Memory B cell (primary cell): Measurements from ENCODE around the gene RAPGEF1.
A peak's percentile ranks its signal among the peaks of the same experiment; 100 is the strongest.

Experiments
- ATAC-seq: fragments of 150-1000 bp; cut with Tn5 transposase; 2 replicates; pipeline ENCODE4 v1.10.0; 2021; ENCODE audit warnings: low read depth, mild to moderate bottlenecking, moderate library complexity
- DNase-seq, 2 donors: peaks; one replicate each; pipeline ENCODE4 v3.0.0; 2022; ENCODE audit warnings: low spot score in 2 of 2
- H3K27ac Mint-ChIP-seq: one replicate; pipeline ENCODE4 v1.8.0; 2022; ENCODE audit warnings: mild to moderate bottlenecking, moderate library complexity, mixed read lengths
- H3K27me3 Mint-ChIP-seq: one replicate; pipeline ENCODE4 v1.8.0; 2022; ENCODE audit warnings: mixed read lengths
- H3K36me3 Mint-ChIP-seq: one replicate; pipeline ENCODE4 v1.8.0; 2022; ENCODE audit warnings: mild to moderate bottlenecking, mixed read lengths
- H3K4me1 Mint-ChIP-seq: one replicate; pipeline ENCODE4 v1.8.0; 2022; ENCODE audit warnings: mixed read lengths
- H3K4me3 Mint-ChIP-seq: one replicate; pipeline ENCODE4 v1.8.0; 2022; ENCODE audit warnings: mild to moderate bottlenecking, moderate library complexity, mixed read lengths
- H3K9me3 Mint-ChIP-seq: one replicate; pipeline ENCODE4 v1.8.0; 2022; ENCODE audit warnings: mixed read lengths

RAPGEF1 gene

DNA sequence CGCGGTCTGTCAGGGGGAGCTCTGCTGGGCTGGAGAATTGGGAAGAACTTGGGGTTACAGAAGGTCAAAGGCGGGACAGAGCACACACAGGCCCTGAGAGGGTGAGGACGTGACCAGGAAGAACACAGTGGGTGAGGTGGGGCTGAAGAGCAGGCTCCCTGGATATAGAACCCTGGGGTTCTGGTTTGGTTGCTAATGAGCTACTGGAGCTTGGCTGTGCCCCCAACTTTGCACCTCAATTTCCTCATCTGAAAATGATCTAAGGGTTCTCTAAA is 110.7 kb downstream of the RAPGEF1 start:
- peak overlapping the region; percentile 98 for H3K27ac Mint-ChIP-seq
- no peak for DNase-seq
- H3K36me3 Mint-ChIP-seq = peaks cover 19% of the 10 kb centered on the region
- no peaks in the 10 kb centered on the region for H3K9me3 Mint-ChIP-seq
- no peaks in the 10 kb centered on the region for H3K27me3 Mint-ChIP-seq
- peak overlapping the region; percentile 32 for H3K4me3 Mint-ChIP-seq
- peaks cover 40% of the 10 kb centered on the region for H3K4me1 Mint-ChIP-seq
- no peak for ATAC-seq

DNA sequence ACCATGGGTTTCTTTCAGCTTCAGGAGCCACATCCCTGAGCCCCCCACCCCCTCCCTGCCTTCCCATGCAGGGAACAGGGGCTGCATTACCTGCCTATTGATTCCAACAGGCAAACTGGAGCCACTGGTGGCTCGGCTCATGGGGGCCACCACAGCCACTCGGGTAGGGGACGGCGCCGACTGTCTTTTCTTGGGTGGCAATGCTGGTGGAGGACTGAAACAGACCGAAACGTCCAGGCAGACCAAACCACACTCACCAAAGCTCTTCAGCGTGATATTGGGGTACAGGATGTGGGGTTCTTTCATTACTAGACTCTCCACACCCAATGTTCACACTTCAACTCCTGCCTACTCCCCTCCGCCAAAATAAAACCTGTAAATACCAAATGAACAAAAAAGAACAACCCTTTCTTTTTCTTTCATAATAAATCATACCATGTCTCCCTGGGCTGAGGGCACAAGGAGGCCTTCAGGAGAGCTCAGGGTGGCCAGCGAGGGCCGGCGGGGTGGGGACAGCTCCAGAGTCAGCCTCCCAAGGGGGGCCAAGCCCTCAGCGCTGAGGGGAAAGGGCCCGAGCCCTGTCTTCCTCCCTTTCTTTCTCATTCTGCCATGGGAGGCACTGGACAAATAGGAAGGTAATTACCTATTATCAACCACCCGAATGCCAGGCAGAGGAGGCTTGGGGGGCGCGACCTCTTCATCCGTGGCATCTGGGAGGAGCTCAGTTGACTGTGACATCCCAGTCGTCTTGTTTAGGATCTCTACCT is 111.2 kb downstream of the RAPGEF1 start:
- Mint-ChIP-seq H3K9me3 (no peaks in the 10 kb centered on the region), H3K4me1 (peaks cover 40% of the 10 kb centered on the region), H3K36me3 (peaks cover 24% of the 10 kb centered on the region), H3K27ac (peak overlapping the region; percentile 98), H3K27me3 (no peaks in the 10 kb centered on the region), H3K4me3 (peak overlapping the region; percentile 32)
- ATAC-seq (no peak), DNase-seq (no peak)

DNA sequence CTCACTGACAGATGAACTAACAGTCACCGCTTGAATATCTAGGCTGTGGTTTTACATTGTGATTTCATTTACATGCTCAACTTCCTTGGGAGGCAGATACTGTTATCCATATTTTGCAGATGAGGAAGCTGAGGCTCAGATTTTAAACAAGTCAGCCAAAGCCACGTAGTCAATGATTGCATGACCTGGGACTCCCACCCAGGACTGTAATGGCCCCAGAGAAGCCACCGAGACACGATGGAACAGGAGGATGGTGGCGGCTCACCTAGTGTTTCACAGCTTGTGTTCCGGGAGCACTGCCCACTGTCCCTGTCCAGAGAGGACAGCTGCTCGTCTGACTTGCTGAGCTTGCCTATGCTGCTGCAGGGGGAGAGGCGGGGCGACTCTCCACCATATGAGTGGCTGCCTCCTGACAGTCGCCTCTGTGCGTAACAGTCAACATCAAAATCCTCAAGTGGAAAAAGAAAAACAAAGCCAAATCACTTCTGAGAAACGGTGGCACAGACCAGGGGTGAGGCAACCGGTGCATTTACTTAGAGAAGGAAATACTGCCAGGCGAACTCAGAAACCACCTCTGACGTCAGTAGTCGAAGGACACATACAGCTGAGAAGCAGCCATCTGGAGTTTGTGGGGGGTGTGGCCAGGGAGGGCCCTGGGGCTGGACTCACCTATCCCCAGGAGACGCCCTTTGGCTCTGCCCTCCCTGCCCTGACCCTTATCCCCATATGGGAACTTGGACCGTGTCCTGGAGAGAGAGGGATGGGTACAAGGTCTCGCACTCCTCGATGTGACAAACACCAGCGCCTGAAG is 112.0 kb downstream of the RAPGEF1 start:
- peak; percentile 68 to 81 for DNase-seq
- H3K36me3 Mint-ChIP-seq = peaks cover 28% of the 10 kb centered on the region
- H3K4me3 Mint-ChIP-seq = peak overlapping the region; percentile 4

DNA sequence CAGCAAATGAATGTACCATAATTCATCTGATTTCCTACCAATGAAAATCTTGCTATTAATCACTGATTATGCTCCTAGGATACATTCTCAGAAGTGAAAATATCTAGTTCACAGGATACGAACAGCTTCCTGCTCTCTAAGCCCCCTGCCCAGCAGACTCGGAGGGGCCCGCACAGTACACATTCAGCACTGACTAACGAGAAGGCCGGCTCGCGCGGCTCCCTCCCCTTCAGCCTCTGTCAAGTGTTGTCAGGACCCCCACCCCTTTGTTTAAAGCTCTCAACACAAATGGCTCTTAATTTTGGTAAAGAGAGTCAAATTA is 112.6 kb downstream of the RAPGEF1 start:
- H3K9me3 Mint-ChIP-seq = no peaks in the 10 kb centered on the region
- peak overlapping the region; percentile 98 for H3K27ac Mint-ChIP-seq
- H3K4me1 Mint-ChIP-seq = peaks cover 36% of the 10 kb centered on the region
- peaks cover 26% of the 10 kb centered on the region for H3K36me3 Mint-ChIP-seq
- no peak overlapping the region for H3K4me3 Mint-ChIP-seq
- H3K27me3 Mint-ChIP-seq = no peaks in the 10 kb centered on the region
- ATAC-seq (no peak), DNase-seq (no peak)

More for the DNA sequence above, 112.0 kb downstream of the RAPGEF1 start:
- Mint-ChIP-seq H3K9me3 (no peaks in the 10 kb centered on the region), H3K27ac (peak overlapping the region; percentile 98), H3K27me3 (no peaks in the 10 kb centered on the region), H3K4me1 (peaks cover 37% of the 10 kb centered on the region)
- peak; percentile 76 for ATAC-seq

DNA sequence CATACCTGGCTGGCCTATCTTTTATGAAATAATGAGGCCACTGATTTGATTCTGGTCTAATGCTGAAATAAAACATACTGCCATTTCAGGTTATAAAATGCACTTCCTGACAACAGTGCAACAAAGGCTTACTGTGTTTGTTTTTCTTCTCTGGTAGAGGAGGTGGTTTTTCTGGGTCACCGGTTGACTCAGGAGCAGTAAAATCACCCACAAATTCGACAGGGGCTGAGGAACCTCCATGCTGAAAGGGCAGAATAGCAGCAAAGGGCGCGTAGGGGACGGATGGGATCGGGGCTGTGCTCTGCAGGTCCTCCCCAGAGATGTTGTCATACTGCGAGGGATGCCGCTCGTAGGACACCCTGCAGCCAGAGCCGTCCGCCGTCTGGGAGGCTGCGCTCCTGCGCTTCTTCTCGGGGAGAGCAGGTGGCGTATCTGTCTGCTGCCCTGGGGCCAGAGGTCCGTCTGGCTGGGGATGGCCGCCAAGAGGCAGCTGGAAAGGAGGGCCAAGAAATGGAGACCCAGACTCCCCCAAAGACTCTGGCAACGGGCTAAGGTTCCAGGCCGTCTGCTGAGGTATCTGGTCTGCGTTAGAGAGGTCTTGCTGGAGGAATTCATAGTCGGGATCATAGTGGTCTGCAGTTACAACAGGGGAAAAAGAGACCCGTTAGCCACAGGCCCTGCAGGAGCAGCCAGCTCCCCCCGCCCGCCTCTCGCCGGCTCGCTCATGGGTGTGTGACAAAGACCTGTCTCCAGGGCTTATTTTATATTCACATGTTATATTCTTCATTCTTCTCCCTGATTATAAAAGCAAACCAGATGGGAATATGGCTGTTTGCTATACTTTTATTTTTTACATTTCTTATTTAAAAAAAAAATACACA is 113.8 kb downstream of the RAPGEF1 start:
- peaks cover 43% of the 10 kb centered on the region for H3K4me1 Mint-ChIP-seq
- no peak for ATAC-seq
- peaks cover 33% of the 10 kb centered on the region for H3K36me3 Mint-ChIP-seq
- H3K9me3 Mint-ChIP-seq = no peaks in the 10 kb centered on the region
- no peaks in the 10 kb centered on the region for H3K27me3 Mint-ChIP-seq
- H3K27ac Mint-ChIP-seq = peak overlapping the region; percentile 79
- DNase-seq = no peak
- H3K4me3 Mint-ChIP-seq = no peak overlapping the region

DNA sequence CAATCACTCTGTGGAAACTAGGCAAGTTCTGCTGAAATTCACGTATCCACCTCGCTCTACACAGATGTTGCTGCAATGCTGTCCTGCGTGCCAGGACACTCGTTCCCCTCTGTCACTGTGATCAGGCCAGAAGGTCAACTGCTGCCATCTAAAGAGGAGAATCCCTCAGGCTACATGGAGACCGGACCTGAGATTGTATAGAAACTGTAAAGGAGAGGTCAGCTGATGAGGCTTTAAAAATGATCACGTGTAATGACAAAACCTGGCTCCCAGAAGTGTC is 114.4 kb downstream of the RAPGEF1 start:
- Mint-ChIP-seq H3K36me3 (peaks cover 33% of the 10 kb centered on the region), H3K27ac (peak overlapping the region; percentile 79), H3K4me1 (peaks cover 37% of the 10 kb centered on the region), H3K9me3 (no peaks in the 10 kb centered on the region), H3K4me3 (no peak overlapping the region), H3K27me3 (no peaks in the 10 kb centered on the region)
- ATAC-seq (no peak), DNase-seq (no peak)

DNA sequence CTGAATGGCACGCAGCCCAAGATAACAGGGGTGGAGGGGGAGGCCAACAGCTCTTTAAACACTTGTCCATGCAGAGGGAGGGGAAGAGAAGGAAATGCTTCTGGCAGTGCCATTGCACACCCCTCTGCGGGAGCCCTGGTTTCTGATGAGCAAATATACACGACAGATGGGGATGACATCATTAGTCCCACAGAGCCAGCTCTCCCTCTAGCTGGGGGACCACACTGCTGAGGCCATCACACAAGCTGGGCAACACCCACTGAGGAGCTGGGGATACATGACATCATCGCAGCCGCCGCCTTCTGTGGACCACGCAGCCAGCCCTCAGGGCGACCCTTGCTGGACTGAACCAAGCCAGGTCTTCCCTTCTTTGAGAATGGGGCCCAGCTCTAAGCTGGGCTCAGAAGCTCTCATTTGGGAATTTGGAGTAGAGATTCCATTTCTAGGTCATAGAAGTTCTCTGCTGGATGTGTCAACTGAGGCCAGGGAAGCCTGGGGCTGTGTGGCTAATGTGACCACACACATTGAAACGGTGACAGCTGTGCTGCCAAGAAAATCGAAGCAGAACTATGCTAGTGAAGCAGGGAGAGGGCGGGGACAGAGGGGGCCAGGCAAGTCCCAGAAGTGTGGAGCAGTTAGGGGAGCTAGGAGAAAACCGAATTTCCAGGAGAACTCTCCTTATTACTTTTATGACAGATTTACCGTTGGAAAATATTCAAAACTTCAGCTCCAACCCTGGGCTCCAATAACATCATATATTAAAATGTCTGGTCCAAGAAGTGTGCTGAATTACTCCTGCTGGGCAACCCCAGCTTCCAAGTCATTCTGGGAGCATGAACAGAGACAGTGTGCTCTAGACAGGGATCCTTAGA is 115.0 kb downstream of the RAPGEF1 start:
- ATAC-seq (no peak), DNase-seq (no peak)
- no peak overlapping the region for H3K4me3 Mint-ChIP-seq
- H3K27me3 Mint-ChIP-seq = no peaks in the 10 kb centered on the region
- no peaks in the 10 kb centered on the region for H3K9me3 Mint-ChIP-seq
- peaks cover 32% of the 10 kb centered on the region for H3K4me1 Mint-ChIP-seq
- peak overlapping the region; percentile 78 for H3K27ac Mint-ChIP-seq
- peaks cover 31% of the 10 kb centered on the region for H3K36me3 Mint-ChIP-seq

DNA sequence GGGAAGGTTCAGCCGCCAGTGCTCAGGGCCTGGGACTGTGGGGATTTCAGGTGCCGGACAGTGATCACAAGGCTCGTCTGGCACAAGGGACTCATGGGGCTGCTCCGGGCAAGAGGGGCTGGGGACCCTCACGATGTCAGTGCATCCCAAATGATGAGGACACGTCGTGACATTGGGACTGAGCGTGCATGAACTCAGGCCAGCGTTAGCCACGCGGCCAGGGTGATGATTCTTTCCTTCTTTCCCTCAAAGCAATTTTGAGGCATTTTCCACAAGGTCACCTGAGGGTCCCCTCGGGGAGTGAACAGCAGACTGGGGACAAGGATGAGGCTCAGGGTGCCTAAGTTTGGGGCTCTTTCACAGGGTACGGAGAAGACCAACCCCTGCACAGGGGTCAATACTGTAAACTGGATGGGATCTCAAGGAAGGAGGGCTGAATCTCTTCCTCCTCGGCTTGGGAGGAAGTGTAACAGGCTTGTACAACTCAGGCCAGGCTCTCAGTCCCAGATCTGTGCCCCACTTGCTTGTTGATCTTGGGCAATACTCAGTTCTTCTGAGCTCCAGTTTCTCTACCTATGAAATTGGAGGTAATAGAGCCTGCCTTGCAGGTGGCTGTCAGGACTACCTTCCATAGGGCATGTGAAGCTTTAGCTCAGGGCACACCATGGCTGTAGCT is 116.1 kb downstream of the RAPGEF1 start:
- Mint-ChIP-seq H3K36me3 (peaks cover 33% of the 10 kb centered on the region), H3K9me3 (no peaks in the 10 kb centered on the region), H3K27me3 (no peaks in the 10 kb centered on the region), H3K4me3 (no peak overlapping the region), H3K27ac (peak overlapping the region; percentile 78), H3K4me1 (peaks cover 28% of the 10 kb centered on the region)
- ATAC-seq (no peak), DNase-seq (no peak)

DNA sequence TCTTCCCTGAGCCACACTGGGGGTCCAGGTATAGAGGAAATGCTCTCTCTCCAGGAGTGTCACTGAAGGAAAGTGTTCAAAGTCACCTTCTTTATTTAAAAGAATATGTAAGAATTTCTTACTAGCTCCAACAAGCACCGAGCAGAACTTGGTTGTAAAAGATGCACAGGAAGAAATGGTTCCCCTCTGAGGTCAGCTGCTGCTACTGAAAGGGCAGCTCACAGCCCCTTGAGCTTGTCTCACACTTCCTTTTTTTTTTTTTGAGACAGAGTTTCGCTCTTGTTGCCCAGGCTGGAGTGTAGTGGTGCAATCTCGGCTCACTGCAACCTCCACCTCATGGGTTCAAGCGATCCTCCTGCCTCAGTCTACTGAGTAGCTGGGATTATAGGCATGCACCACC is 117.4 kb downstream of the RAPGEF1 start:
- H3K36me3 Mint-ChIP-seq = peaks cover 39% of the 10 kb centered on the region
- peak overlapping the region; percentile 97 for H3K27ac Mint-ChIP-seq
- no peaks in the 10 kb centered on the region for H3K27me3 Mint-ChIP-seq
- H3K4me3 Mint-ChIP-seq = no peak overlapping the region
- H3K9me3 Mint-ChIP-seq = no peaks in the 10 kb centered on the region
- ATAC-seq (peak; percentile 17), DNase-seq (no peak)
- H3K4me1 Mint-ChIP-seq = peaks cover 18% of the 10 kb centered on the region

DNA sequence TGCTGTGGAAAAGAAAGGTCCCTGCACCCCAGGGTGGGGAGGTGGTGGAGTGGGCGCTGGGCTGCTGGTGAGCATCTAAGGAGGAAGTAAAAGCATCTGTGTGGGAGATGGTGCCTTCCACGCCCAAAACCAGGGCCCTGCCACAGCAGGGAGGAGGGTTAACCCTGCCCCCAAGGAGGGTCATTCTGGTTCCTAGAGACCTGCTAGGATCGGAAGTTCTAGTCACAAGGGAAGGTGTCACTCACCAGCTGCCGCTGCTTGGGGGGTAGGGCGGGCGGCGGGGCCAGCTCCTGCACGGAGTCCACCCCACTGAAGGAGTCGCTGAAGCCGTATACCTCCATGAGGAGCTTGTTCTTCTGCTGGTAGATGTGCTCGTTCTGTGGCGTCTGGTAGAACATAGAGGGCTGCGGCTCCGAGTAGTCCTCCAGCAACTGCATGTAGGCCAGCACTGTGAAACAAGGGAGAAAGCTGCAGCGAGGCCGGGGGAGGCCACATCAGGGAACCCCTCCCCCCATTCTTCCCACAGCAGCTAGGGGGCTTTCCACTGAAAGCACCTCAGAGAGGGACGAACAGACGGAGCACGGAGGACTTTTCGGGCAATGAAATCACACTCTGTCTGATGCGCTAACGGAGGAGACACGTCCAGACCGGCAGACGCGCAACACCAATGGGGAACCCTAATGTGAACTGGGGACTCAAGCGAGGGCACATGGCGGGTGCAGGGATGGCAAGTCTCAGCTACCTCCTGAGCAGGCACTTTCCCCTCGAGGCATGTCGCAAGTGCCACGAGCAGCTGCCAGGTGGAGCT is 118.1 kb downstream of the RAPGEF1 start:
- peak overlapping the region; percentile 97 for H3K27ac Mint-ChIP-seq
- H3K36me3 Mint-ChIP-seq = peaks cover 42% of the 10 kb centered on the region
- no peaks in the 10 kb centered on the region for H3K27me3 Mint-ChIP-seq
- DNase-seq (peak; percentile 57 to 62), ATAC-seq (peak; percentile 81)
- H3K4me1 Mint-ChIP-seq = peaks cover 15% of the 10 kb centered on the region
- H3K9me3 Mint-ChIP-seq = no peaks in the 10 kb centered on the region
- H3K4me3 Mint-ChIP-seq = peak overlapping the region; percentile 64

DNA sequence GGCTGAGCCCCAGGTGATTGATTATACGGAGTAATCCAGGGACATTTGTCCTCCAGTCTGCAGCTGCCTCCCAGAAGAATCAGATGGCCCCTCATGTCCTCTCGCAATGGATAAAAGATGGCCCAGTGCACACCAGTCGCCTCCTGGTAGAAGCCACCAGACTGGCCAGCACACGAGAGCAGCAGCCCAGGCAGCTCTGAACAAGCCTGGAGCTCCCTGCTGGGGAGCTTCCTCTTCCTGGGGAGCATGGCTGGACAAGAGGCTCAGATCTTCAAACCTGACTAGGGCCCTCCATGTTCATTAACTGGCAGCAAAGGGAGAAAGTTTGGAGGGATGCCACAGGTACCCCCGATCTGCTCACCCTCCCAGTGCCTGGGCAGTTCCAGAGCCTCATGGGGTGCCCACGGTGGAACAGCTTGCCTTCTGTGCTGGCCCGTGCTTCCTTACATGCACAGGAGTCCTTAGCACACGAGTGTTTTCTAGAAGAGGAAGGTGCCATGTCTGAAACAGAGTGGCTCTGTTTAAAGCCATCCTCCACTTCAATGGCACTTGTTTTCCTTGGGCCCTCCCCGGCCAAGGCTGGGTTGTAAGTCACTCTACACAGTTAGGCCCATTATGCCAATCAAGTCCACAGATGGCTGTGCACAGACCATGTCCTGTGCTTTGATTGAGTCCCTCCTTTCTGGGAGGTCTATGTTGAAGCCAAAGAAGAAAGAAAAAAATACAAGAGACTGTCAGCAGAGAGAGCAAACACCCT is 118.9 kb downstream of the RAPGEF1 start:
- H3K27ac Mint-ChIP-seq = peak overlapping the region; percentile 97
- no peak for ATAC-seq

DNA sequence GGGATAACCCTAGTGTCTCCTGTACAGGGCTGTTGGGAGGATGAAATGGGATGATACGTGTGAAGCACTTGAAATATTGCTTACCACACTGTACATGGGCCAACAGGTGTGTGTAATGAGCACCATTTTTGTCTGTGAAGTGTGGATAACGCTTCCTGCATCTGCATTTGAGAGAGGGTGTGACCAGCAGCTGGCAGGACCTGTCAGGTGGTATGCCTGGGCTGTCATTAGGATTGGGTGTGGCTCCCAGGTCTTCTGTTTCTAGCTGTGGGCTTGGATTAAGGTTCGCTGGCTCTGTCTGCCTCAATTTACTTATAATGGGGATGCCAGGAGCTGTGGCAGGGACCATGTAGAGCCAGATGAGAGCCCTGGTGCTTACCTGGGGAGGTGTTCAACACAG is 120.2 kb downstream of the RAPGEF1 start:
- H3K27ac Mint-ChIP-seq = peak overlapping the region; percentile 87
- H3K36me3 Mint-ChIP-seq = peaks cover 49% of the 10 kb centered on the region

More for the DNA sequence above, 118.9 kb downstream of the RAPGEF1 start:
- H3K4me1 Mint-ChIP-seq = peaks cover 17% of the 10 kb centered on the region
- no peaks in the 10 kb centered on the region for H3K9me3 Mint-ChIP-seq
- no peak for DNase-seq
- peak overlapping the region; percentile 64 for H3K4me3 Mint-ChIP-seq
- no peaks in the 10 kb centered on the region for H3K27me3 Mint-ChIP-seq
- H3K36me3 Mint-ChIP-seq = peaks cover 48% of the 10 kb centered on the region

More for the DNA sequence above, 120.2 kb downstream of the RAPGEF1 start:
- no peaks in the 10 kb centered on the region for H3K27me3 Mint-ChIP-seq
- DNase-seq (no peak), ATAC-seq (no peak)
- H3K4me3 Mint-ChIP-seq = no peak overlapping the region
- H3K9me3 Mint-ChIP-seq = no peaks in the 10 kb centered on the region
- H3K4me1 Mint-ChIP-seq = peaks cover 17% of the 10 kb centered on the region
